ENCODE measurements around the gene DPP7. TPM values are rescaled to one million over a fixed set of nuclear protein-coding genes. Genes with fewer than 3 reads are reported as not detected.

Gene DPP7
- total and polyA plus RNA-seq, 9 of the 15 experiments (the other 6 are each of a cell fraction or from before 2014, with no cell fraction given) = 0.99 to 365 (median 132) TPM

- TF ChIP-seq LARP7 (IDR thresholded peaks at IDR 0.05) = no peak
- TF ChIP-seq XRCC5 (IDR thresholded peaks at IDR 0.05; ENCODE audit: low read depth, low read length) = peak; percentile 80; the same call in 1 of the 2 replicates
- TF ChIP-seq SIRT6 (IDR thresholded peaks at IDR 0.05; ENCODE audit: low read depth, low read length) = no peak
- no peak for TF ChIP-seq STAG1 (CRISPR knock-in tag; IDR thresholded peaks at IDR 0.05; ENCODE audit: borderline replicate concordance)
- TF ChIP-seq TCF7 (IDR thresholded peaks at IDR 0.05; ENCODE audit: borderline replicate concordance) = no peak
- TF ChIP-seq ZBTB9 (CRISPR knock-in tag; IDR thresholded peaks at IDR 0.05) = no peak
- TF ChIP-seq ZNF561 (CRISPR knock-in tag; conservative IDR thresholded peaks at IDR 0.05) = no peak
- no peak for TF ChIP-seq THRA (IDR thresholded peaks at IDR 0.05)
- TF ChIP-seq MCM7 (IDR thresholded peaks at IDR 0.05) = no peak
- TF ChIP-seq MYC (IDR thresholded peaks at IDR 0.05; ENCODE audit: low read depth, low read length) = no peak
- TF ChIP-seq MYC (CRISPR knock-in tag; IDR thresholded peaks at IDR 0.05; ENCODE audit: borderline replicate concordance, low read depth) = no peak
- TF ChIP-seq PTBP1 (IDR thresholded peaks at IDR 0.05; ENCODE audit: low read depth, low read length) = no peak
- TF ChIP-seq SFPQ (IDR thresholded peaks at IDR 0.05; ENCODE audit: low read depth, low read length) = no peak
- TF ChIP-seq CBX3 (IDR thresholded peaks at IDR 0.05; ENCODE audit: borderline replicate concordance in 1 of 2, low read length in 2 of 2) = no peak
- no peak; the same call in 1 of the 2 replicates for TF ChIP-seq KAT7 (CRISPR knock-in tag; IDR thresholded peaks at IDR 0.05; ENCODE audit: borderline replicate concordance)
- no peak for TF ChIP-seq C11orf30 (IDR thresholded peaks at IDR 0.05; ENCODE audit: low read depth)
- TF ChIP-seq HOXB6 (CRISPR knock-in tag; IDR thresholded peaks at IDR 0.05; ENCODE audit: borderline replicate concordance) = no peak
- no peak for TF ChIP-seq ZNF830 (CRISPR knock-in tag; IDR thresholded peaks at IDR 0.05)
- no peak for TF ChIP-seq ZNF41 (CRISPR knock-in tag; conservative IDR thresholded peaks at IDR 0.05)
- TF ChIP-seq PTRF (tag; IDR thresholded peaks at IDR 0.05) = no peak
- TF ChIP-seq FOXK1 (CRISPR knock-in tag; IDR thresholded peaks at IDR 0.05; ENCODE audit: borderline replicate concordance) = no peak
- no peak for TF ChIP-seq MBD1 (CRISPR knock-in tag; IDR thresholded peaks at IDR 0.05)
Measured at GRCh38 chr9:137064027-137064879, 50.3 kb downstream of the DPP7 start (continued).

Data from K562 (cell line).